ENCODE results near the gene NPTX1. TPM values are rescaled to one million over a fixed set of nuclear protein-coding genes. Genes with fewer than 3 reads are reported as not detected.

The NPTX1 gene
- total and polyA plus RNA-seq, 2 of the 13 experiments (the other 11 are each of a cell fraction or from before 2014, with no cell fraction given), result 0.01 TPM; not detected in 1

- Histone ChIP-seq H4K20me1 (ENCODE audit: insufficient read depth, low read length) (no peaks in the 10 kb centered on the region), H3K27ac (ENCODE audit: extremely low read length, insufficient read depth, low read length) (no peak overlapping the region), H3K9ac (ENCODE audit: insufficient read depth, low read depth, low read length) (no peak overlapping the region), H3K27me3 (ENCODE audit: control insufficient read depth in 1 of 2, insufficient read depth in 2 of 2, low read length in 2 of 2) (no peaks in the 10 kb centered on the region), H3K9me3 (ENCODE audit: low read length) (no peaks in the 10 kb centered on the region), H3K4me2 (ENCODE audit: low read depth, low read length) (no peak overlapping the region), H3K4me3 (replicated peaks in 1 of 3; ENCODE audit: insufficient read depth in 1 of 3, low read depth in 2 of 3, low read length in 3 of 3) (no peak overlapping the region), H3K36me3 (replicated peaks in 1 of 2; ENCODE audit: control insufficient read depth in 1 of 2, insufficient read depth in 2 of 2, low read length in 2 of 2) (no peaks in the 10 kb centered on the region), H3K4me1 (ENCODE audit: insufficient read depth, low read length) (no peaks in the 10 kb centered on the region), H2AFZ (ENCODE audit: low read length) (no peak overlapping the region), H3K79me2 (ENCODE audit: insufficient read depth, low read length) (no peaks in the 10 kb centered on the region)
- in situ Hi-C loops (cut with HindIII; ENCODE audit: extremely low pct_ligation_motif_present, low pct_unique_long_range_greater_than_20kb), result loop anchor here (5.0 kb wide), 3 partner anchors 81 to 556 kb away; no protein-coding TSS in a partner anchor
- TF ChIP-seq BCL3 (CRISPR knock-in tag; IDR thresholded peaks at IDR 0.05), result peak; percentile 3; the same call in 1 of the 2 replicates
- 0 out of 2 replicates have a peak, but pooled peaks have one; percentile 30 for TF ChIP-seq ZNF776 (CRISPR knock-in tag; IDR thresholded peaks at IDR 0.05)
- TF ChIP-seq XBP1 (CRISPR knock-in tag; IDR thresholded peaks at IDR 0.05), result no peak
- 57% methylated on average over 8 of the region's 9 CpGs for WGBS (ENCODE audit: low lambda C conversion rate)
- FAIRE-seq (no peak), DNase-seq (ENCODE audit: low spot score) (no peak), ATAC-seq (no peak)
- intact Hi-C loops (cut with micrococcal nuclease; ENCODE audit: unreplicated experiment), result loop anchor here (5.0 kb wide), 2 partner anchors 226 to 551 kb away; no protein-coding TSS in a partner anchor
- BruUV-seq (replicated peaks), result no TSS peak
- ChIA-PET CTCF (ENCODE audit: low intra/inter-chr PET ratio, low total read pairs) (interaction anchor here (1.5 to 5.9 kb wide), 3 partner anchors 86 to 224 kb away, joined by 7 to 114 read pairs (median 8); no protein-coding TSS in a partner anchor), POLR2A (interaction anchor here (0.5 kb wide), 1 partner anchor 77 kb away, joined by 4 read pairs; no protein-coding TSS in a partner anchor)
These were observed 50.5 kb downstream of the NPTX1 start for GRCh38 chr17:80425835-80426426.
